ENCODE measurements around the gene ARHGAP32. TPM values are rescaled to one million over a fixed set of nuclear protein-coding genes. Genes with fewer than 3 reads are reported as not detected.

The ARHGAP32 gene
- total RNA-seq, 4 donors from 2014 or later, result 49.1 to 54.9 (median 49.3) TPM

DNA sequence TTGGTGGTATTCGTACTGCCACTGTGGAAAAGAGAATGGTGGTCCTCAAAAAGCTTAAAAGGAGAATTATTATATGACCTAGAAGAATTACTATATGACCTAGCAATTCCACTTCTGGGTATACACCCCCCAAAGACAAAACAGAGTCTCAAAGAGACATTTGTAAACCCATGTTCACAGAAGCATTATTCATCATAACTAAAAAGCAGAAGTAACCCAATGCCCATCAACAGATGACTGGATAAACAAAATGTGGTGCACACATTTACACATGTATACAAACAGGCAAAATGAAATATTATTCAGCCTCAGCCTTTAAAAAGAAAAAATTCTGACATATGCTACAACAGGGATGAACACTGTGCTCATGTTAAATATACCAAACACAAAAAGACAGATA lies 89.4 kb downstream of the ARHGAP32 start:
- no peak overlapping the region for H3K4me3 ChIP-seq (ENCODE audit: low read depth, poor library complexity, severe bottlenecking)
- 93 to 100% methylated on average over 1 of the region's 1 CpG for WGBS, 2 donors
- intact Hi-C loops (cut with DNase I; ENCODE audit: low total_unique reads), result no loop called here
- DNase-seq (ENCODE audit: low spot score in 2 of 2), result no peak
- TF ChIP-seq POLR2A (IDR thresholded peaks at IDR 0.05), result no peak
- TF ChIP-seq, protein P1, sequence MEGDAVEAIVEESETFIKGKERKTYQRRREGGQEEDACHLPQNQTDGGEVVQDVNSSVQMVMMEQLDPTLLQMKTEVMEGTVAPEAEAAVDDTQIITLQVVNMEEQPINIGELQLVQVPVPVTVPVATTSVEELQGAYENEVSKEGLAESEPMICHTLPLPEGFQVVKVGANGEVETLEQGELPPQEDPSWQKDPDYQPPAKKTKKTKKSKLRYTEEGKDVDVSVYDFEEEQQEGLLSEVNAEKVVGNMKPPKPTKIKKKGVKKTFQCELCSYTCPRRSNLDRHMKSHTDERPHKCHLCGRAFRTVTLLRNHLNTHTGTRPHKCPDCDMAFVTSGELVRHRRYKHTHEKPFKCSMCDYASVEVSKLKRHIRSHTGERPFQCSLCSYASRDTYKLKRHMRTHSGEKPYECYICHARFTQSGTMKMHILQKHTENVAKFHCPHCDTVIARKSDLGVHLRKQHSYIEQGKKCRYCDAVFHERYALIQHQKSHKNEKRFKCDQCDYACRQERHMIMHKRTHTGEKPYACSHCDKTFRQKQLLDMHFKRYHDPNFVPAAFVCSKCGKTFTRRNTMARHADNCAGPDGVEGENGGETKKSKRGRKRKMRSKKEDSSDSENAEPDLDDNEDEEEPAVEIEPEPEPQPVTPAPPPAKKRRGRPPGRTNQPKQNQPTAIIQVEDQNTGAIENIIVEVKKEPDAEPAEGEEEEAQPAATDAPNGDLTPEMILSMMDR (IDR thresholded peaks at IDR 0.05), result no peak

DNA sequence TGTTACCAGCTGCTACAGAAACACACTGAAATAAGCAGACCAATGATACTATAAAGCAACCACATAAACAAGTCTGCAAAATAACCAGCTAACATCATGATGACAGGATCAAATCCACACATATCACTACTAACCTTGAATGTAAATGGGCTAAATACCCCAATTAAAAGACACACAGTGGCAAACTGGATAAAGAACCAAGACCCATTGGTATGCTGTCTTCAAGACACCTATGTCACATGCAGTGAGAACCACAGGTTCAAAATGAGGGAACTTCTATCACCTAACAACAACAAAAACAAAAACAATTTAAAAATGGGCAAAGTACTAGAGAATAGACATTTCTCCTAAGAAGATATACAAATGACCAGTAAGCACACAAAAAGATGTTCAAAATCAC lies 89.9 kb downstream of the ARHGAP32 start:
- DNase-seq (ENCODE audit: low spot score in 2 of 2), result no peak
- TF ChIP-seq POLR2A (IDR thresholded peaks at IDR 0.05), result no peak
- TF ChIP-seq, protein P1 (IDR thresholded peaks at IDR 0.05), result no peak
- intact Hi-C loops (cut with DNase I; ENCODE audit: low total_unique reads), result no loop called here
- no peak overlapping the region for H3K4me3 ChIP-seq (ENCODE audit: low read depth, poor library complexity, severe bottlenecking)

DNA sequence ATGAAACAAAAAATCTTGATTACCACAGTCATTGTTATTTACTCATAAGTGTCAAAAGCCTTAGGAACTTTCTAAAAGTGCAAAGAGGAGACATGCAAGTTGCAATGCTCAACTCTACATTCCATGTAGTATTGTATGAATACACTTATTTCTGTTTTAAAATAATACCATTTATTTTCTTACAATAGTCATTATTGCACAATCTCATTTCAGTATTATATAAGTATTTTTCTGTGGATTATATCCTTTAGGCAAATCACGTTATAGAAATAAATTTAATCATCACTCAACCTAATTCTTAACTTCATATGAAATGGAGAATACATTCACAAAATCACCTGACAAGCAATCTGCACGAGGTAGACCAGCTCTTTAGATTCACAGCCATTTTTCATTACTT lies 98.8 kb downstream of the ARHGAP32 start:
- H3K4me3 ChIP-seq (ENCODE audit: low read depth, poor library complexity, severe bottlenecking), result no peak overlapping the region
- intact Hi-C loops (cut with DNase I; ENCODE audit: low total_unique reads), result no loop called here
- no peak for DNase-seq (ENCODE audit: low spot score in 2 of 2)
- no peak for TF ChIP-seq POLR2A (IDR thresholded peaks at IDR 0.05)
- TF ChIP-seq, protein P1 (IDR thresholded peaks at IDR 0.05), result no peak
- 87 to 95% methylated on average over 2 of the region's 2 CpGs for WGBS, 2 donors

DNA sequence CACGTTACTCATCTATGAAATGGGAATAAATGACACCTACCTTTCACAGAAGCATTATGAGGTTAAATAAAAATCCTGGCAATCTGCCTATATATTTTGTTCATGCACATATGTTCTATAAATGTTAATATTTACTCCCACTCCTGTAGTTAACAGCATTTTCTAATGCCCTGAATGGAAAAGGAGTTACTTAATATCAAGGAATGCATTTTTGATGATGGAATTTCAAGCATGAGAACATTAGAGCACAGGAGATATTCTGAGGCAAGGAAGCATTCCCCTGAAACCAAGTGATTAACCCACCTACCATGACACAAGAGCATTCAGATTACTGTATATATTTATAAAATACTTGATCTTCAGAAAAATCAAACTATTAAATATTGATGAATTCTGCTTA lies 102.1 kb downstream of the ARHGAP32 start:
- no peak overlapping the region for H3K4me3 ChIP-seq (ENCODE audit: low read depth, poor library complexity, severe bottlenecking)
- TF ChIP-seq, protein P1 (IDR thresholded peaks at IDR 0.05), result no peak
- TF ChIP-seq POLR2A (IDR thresholded peaks at IDR 0.05), result no peak
- intact Hi-C loops (cut with DNase I; ENCODE audit: low total_unique reads), result no loop called here
- no peak for DNase-seq (ENCODE audit: low spot score in 2 of 2)
- WGBS, 2 donors, result 92 to 93% methylated on average over 1 of the region's 1 CpG

DNA sequence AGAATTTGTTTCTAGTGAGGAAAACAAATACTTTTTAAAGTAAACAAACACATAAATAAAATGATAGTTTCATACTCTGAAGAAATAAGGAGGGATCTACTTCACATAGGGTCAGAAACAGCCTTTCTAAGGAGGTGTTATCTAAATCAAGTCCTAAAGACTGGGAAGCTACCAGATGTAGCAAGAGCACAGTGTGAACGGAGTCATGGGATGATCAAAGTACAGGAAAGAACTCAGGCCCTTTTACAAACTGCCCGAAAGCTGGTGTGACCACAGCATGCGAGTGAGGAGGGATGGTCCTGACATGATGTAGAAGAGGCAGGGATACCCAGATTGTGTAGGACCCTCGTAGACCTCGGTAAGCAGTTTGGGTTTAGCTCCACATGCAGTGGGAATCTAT lies 102.8 kb downstream of the ARHGAP32 start:
- no peak for TF ChIP-seq POLR2A (IDR thresholded peaks at IDR 0.05)
- TF ChIP-seq, protein P1 (IDR thresholded peaks at IDR 0.05), result no peak
- 91 to 95% methylated on average over 5 of the region's 5 CpGs for WGBS, 2 donors
- intact Hi-C loops (cut with DNase I; ENCODE audit: low total_unique reads), result no loop called here
- DNase-seq (ENCODE audit: low spot score in 2 of 2), result no peak
- no peak overlapping the region for H3K4me3 ChIP-seq (ENCODE audit: low read depth, poor library complexity, severe bottlenecking)

DNA sequence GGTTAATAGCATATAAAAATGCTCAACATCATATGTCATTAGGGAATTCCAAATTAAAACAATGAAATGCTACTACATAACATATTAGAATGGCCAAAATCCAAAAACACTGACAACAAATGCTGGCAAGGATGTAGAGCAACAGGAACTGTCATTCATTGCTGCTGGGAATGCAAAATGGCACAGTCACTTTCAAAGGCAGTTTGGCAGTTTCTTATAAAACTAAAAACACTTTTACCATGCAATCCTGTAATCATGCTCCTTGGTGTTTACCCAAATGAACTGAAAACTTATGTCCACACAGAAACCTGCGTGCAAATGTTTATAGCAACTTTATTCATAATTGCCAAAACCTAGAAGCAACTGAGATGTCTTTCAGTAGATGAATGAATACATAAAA lies 105.1 kb downstream of the ARHGAP32 start:
- H3K4me3 ChIP-seq (ENCODE audit: low read depth, poor library complexity, severe bottlenecking), result no peak overlapping the region
- intact Hi-C loops (cut with DNase I; ENCODE audit: low total_unique reads), result no loop called here
- no peak for TF ChIP-seq POLR2A (IDR thresholded peaks at IDR 0.05)
- TF ChIP-seq, protein P1 (IDR thresholded peaks at IDR 0.05), result no peak
- no peak for DNase-seq (ENCODE audit: low spot score in 2 of 2)
- WGBS, 2 donors, result 73 to 83% methylated on average over 1 of the region's 1 CpG

Measured in lower leg skin (tissue), 4 donors.